Liver (tissue), 3 donors: Measurements from ENCODE around the gene PTPN23.

Source experiments
- CTCF ChIP-seq: fragments of 150-350 bp; IDR thresholded peaks from 2 replicates; pipeline ENCODE4 v1.5.1; 2017; ENCODE audit warnings: improper control_type of control experiment, low read depth, low read length; ENCODE audit not compliant: missing input control
- EGR1 ChIP-seq, 2 donors: IDR thresholded peaks; 2 replicates each; pipeline ENCODE4 v1.6.1; 2016 to 2018; ENCODE audit warnings: antibody characterized with exemption in 2 of 2, low read depth in 2 of 2
- FOXA1 ChIP-seq: IDR thresholded peaks from 2 replicates; pipeline ENCODE4 v1.6.1; 2016; ENCODE audit warnings: antibody characterized with exemption
- FOXA2 ChIP-seq: IDR thresholded peaks from 2 replicates; pipeline ENCODE4 v1.6.1; 2016; ENCODE audit warnings: antibody characterized with exemption
- GABPA ChIP-seq, 2 donors: IDR thresholded peaks in 1 of 2; conservative IDR thresholded peaks in 1 of 2; 2 replicates each; pipeline ENCODE4 v1.6.1; 2016; ENCODE audit warnings: antibody characterized with exemption in 2 of 2, mild to moderate bottlenecking in 1 of 2, moderate library complexity in 1 of 2
- JUND ChIP-seq, 2 donors: IDR thresholded peaks; 2 replicates each; pipeline ENCODE4 v1.6.1; 2016; ENCODE audit warnings: antibody characterized with exemption in 2 of 2
- MAX ChIP-seq: IDR thresholded peaks from 2 replicates; pipeline ENCODE4 v1.6.1; 2016; ENCODE audit warnings: antibody characterized with exemption
- RAD21 ChIP-seq, 2 donors: IDR thresholded peaks; 2 replicates each; pipeline ENCODE4 v1.6.1; 2016; ENCODE audit warnings: antibody characterized with exemption in 2 of 2, mild to moderate bottlenecking in 2 of 2
- REST ChIP-seq: IDR thresholded peaks from 2 replicates; pipeline ENCODE4 v1.6.1; 2016; ENCODE audit warnings: antibody characterized with exemption, mild to moderate bottlenecking
- RXRA ChIP-seq, 2 donors: IDR thresholded peaks; 2 replicates each; pipeline ENCODE4 v1.6.1; 2017 to 2018; ENCODE audit warnings: antibody characterized with exemption in 2 of 2, mild to moderate bottlenecking in 1 of 2
- SP1 ChIP-seq: IDR thresholded peaks from 2 replicates; pipeline ENCODE4 v1.6.1; 2018; ENCODE audit warnings: antibody characterized with exemption, mild to moderate bottlenecking
- TAF1 ChIP-seq: conservative IDR thresholded peaks from 2 replicates; pipeline ENCODE4 v1.6.1; 2016; ENCODE audit warnings: antibody characterized with exemption, mild to moderate bottlenecking
- TF ChIP-seq, protein P1 (sequence below): IDR thresholded peaks from 2 replicates; pipeline ENCODE4 v1.6.1; 2016; ENCODE audit warnings: antibody characterized with exemption
- donor health status: healthy.
- donor health status: healthy.

GRCh38 chr3:47355010-47355409, 25.8 kb upstream of the PTPN23 start:
- TF ChIP-seq CTCF (no peak), REST (no peak), RXRA (IDR thresholded peaks at IDR 0.05) (no peak), GABPA (IDR thresholded peaks at IDR 0.05 in 1 of 2, conservative IDR thresholded peaks at IDR 0.05 in 1 of 2) (no peak), MAX (no peak), RAD21 (IDR thresholded peaks at IDR 0.05) (no peak), SP1 (no peak), FOXA1 (no peak), JUND (IDR thresholded peaks at IDR 0.05) (no peak), TAF1 (no peak), EGR1 (IDR thresholded peaks at IDR 0.05; ENCODE audit: low read depth in 2 of 2) (no peak), FOXA2 (no peak)
- TF ChIP-seq, protein P1, sequence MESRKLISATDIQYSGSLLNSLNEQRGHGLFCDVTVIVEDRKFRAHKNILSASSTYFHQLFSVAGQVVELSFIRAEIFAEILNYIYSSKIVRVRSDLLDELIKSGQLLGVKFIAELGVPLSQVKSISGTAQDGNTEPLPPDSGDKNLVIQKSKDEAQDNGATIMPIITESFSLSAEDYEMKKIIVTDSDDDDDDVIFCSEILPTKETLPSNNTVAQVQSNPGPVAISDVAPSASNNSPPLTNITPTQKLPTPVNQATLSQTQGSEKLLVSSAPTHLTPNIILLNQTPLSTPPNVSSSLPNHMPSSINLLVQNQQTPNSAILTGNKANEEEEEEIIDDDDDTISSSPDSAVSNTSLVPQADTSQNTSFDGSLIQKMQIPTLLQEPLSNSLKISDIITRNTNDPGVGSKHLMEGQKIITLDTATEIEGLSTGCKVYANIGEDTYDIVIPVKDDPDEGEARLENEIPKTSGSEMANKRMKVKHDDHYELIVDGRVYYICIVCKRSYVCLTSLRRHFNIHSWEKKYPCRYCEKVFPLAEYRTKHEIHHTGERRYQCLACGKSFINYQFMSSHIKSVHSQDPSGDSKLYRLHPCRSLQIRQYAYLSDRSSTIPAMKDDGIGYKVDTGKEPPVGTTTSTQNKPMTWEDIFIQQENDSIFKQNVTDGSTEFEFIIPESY: no peak
